ENCODE data around the gene TAF3.
"Not testable (repeated sequence)": the region's sequence is repeated elsewhere in the genome, so short reads cannot be mapped to it uniquely, and the experiment has no call there.

The TAF3 gene

GRCh38 chr10:7811743-7812142, 6.6 kb upstream of the TAF3 start:
- DNase-seq (ENCODE audit: low read depth in 2 of 2) = not testable (repeated sequence)

GRCh38 chr10:7813481-7813880, 4.8 kb upstream of the TAF3 start:
- DNase-seq (ENCODE audit: low read depth in 2 of 2) = no peak

GRCh38 chr10:7817576-7817975, 729 bp upstream of the TAF3 start:
- DNase-seq (ENCODE audit: low read depth in 2 of 2) = no peak

- no peak for DNase-seq (ENCODE audit: low read depth in 2 of 2)
Observed at GRCh38 chr10:7817984-7818294, 366 bp upstream of the TAF3 start.

DNA sequence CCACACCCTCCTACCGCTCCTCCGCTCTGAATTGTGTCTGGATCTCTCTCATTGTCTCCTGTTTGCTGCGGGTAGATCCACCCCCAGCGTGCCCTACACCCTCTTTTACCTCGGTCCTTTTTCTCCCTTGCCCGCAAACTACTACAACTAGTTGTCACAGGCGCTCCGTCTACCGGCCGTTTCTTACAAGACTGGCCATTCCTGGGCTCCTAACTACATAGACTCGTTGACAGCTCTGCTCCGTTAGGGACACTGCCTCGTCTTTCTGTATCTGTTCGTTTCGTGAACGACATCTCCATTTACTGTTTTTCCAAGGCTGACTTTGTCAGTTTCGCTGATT, 786 bp downstream of the TAF3 start:
- peak in 1 of 2 donors; percentile 14 for DNase-seq (ENCODE audit: low read depth in 2 of 2)

DNA sequence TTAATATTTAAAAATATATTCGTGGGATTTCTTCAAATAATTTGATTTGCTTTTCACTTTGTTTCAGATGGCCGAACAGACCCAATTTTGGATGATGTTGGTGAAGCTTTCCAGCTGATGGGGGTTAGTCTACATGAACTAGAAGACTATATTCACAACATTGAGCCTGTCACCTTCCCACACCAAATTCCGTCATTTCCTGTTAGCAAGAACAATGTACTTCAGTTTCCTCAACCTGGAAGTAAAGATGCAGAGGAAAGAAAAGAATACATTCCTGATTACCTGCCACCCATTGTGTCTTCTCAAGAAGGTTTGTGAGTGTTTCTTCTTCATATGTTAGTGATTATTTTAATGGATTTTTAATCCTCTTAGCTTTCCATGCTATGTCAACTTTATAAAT, 5.9 kb downstream of the TAF3 start:
- DNase-seq (ENCODE audit: low read depth in 2 of 2) = no peak

- no peak for DNase-seq (ENCODE audit: low read depth in 2 of 2)
Observed at GRCh38 chr10:7826971-7827370, 8.7 kb downstream of the TAF3 start.

GRCh38 chr10:7829289-7829834, 11.1 kb downstream of the TAF3 start:
- DNase-seq (ENCODE audit: low read depth in 2 of 2) = no peak

GRCh38 chr10:7832060-7832459, 13.8 kb downstream of the TAF3 start:
- DNase-seq (ENCODE audit: low read depth in 2 of 2) = no peak

- no peak for DNase-seq (ENCODE audit: low read depth in 2 of 2)
Observed at GRCh38 chr10:7833210-7833609, 14.9 kb downstream of the TAF3 start.

- no peak for DNase-seq (ENCODE audit: low read depth in 2 of 2)
Observed at GRCh38 chr10:7834262-7834661, 16.0 kb downstream of the TAF3 start.

DNA sequence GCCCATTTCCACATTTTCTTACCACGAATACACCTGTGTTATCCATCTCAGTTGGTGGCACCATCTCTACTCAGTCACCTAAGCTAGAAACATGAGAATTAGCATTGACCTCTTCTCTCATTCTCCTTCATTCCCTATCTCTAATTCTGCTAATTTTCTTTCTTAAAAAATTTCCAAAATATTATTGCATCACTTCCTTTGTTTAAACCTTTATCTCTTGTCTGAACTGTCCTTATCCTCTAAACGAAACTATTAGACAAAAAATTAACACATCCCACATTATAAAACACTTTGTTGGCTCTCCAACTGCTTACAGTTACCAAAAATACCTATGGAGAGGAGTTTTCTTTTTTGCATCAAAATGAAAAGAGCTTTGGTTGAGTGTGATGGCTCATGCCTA, 18.3 kb downstream of the TAF3 start:
- DNase-seq (ENCODE audit: low read depth in 2 of 2) = no peak

- DNase-seq (ENCODE audit: low read depth in 2 of 2) = no peak
Observed at GRCh38 chr10:7846591-7846990, 28.3 kb downstream of the TAF3 start.

DNA sequence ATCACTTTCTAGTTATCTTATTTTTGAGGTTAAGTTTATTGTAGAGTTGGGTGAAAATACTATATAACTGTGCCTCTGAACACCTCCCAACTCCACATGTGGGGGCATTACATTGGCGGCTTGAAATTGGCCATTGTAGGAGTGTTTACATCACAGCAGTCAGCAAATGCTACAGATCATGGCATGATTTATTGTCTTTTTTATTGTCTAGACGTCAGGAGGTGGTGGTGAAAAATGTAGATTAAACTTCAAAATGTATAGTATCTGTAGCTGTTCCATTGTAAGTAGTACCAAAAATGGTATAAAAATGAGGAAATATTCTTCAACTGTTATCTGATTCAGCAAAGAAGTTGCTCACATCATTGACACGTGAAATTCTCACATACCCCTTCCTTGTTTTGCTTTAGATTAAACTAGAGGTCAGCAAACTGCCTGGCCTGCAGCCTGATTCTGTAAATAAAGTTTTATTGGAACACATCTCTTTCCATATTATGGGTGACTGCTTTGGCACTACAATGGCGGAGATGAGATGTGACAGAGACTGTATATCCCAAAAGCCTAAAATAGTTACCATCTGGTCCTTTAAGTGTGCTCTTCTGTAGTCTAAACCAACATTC, 35.0 kb downstream of the TAF3 start:
- no peak for DNase-seq (ENCODE audit: low read depth in 2 of 2)

DNA sequence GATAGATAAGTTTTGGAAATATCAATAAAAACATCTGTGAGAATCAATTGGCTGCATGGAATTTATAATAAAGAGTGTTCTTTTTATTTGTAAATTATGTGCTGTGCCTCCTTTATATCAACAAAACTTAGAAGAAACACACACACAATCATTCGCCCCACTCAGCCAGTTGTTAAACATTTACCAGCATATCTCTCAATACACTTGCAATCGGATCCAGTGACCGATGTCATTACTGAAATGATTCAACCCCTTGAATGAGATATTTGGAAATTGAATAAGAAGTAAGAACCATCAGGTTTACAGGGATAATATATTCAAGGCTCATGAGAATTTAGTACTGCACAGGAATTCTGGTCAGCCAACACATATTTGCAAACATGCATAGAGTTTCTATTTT, 35.6 kb downstream of the TAF3 start:
- DNase-seq (ENCODE audit: low read depth in 2 of 2) = no peak

GRCh38 chr10:7855205-7855604, 36.9 kb downstream of the TAF3 start:
- no peak for DNase-seq (ENCODE audit: low read depth in 2 of 2)

DNA sequence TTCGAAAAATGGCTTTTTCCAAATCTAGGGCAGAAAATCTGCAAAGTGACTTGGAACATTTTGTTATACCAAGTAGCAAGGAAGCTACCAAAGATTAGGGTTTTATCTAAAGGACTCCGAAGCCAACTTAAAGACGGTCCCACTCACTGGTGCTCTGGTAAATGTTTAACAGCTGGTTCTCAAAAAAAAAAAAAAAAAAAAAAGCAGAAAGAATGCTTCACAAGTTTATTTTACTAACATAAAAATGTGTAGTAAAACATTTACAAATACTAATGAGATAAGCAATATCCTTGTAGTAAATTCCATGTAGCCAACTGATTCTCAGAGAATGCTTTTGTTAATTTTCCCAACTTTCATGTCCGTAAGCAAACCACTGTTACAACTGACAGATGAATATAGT, 38.4 kb downstream of the TAF3 start:
- DNase-seq (ENCODE audit: low read depth in 2 of 2) = no peak

DNA sequence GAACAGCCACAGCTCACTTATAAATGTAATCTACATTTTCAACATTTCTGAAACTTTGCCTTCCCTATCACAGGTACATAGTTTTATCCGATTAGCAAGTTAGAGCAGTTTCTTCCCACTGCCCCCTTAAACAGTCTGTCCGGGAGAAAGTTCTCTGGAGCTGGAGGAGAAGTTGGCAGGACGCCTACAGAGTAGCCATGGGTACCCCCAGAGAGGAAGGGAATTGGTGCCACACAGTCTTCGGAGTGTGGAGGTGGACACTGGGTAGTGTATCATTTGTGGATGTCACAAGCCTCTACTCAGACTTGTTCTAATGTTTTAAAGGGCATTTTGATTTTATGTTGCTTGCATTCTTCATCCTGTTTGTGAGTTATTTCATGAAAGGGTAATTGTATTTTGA, 39.0 kb downstream of the TAF3 start:
- no peak for DNase-seq (ENCODE audit: low read depth in 2 of 2)

DNA sequence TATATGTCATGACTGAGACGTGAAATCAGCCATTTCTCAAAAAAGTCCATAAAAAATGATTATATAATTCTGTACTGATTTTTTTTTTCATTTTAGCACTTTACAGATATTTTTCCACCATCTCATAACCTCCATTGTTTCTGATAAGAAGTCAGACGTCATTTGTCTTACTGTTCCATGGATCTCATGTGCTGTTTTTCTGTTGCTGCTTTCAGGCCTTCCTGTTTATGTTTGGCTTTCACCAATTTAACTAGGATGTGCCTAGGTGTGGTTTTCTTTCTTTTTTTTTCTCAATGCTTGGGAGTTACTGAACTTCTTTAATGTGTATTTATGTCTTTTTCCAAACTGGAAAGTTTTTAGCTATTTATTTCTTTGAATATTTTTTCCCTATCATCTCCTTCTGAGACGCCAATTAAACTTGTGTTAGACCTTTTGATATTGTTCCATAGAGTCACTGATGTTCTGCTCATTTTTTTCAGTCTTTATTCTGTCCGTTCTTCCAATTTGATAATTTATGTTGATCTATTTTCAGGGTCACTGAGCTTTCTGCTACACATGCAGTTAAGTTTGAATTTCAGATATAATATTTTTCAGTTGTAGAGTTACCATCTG, 43.3 kb downstream of the TAF3 start:
- no peak for DNase-seq (ENCODE audit: low read depth in 2 of 2)

DNA sequence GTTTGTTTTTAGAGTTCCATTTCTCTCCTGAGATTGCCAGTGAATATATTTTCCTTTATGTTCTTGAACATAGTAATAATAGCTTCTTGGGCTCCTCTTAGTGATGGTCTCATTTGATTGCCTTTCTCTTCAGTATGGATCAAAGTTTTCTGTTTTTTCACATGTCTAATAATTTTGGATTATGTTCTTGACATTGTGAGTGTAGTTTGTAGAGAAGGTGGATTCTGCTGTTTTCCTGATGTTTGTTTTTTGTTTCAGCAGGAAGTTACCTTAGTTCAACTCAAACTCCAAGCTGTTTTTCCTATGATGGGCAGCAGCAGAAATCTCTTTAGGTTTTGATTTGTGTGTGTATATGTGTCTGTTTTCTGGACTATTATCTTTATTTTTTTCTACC, 43.8 kb downstream of the TAF3 start:
- no peak for DNase-seq (ENCODE audit: low read depth in 2 of 2)

DNA sequence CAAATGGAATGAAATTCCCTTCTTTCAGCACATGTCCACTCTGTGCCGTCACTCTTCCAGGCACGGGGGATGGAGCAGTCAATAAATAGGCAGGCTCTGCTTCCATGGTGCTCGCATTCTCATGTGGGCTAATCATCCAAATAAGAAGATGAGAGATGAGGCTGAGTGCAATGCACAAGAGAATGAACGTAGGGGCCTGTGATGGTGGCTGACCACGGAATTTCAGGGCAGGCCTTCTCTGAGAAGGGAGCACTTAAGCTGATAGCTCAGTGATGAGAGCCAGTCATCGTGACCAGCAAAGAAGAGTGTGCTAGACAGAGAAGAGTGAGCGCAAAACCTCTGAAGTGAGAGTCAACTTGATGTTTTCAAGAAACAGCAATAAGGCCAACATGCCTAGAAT, 47.9 kb downstream of the TAF3 start:
- no peak for DNase-seq (ENCODE audit: low read depth in 2 of 2)

DNA sequence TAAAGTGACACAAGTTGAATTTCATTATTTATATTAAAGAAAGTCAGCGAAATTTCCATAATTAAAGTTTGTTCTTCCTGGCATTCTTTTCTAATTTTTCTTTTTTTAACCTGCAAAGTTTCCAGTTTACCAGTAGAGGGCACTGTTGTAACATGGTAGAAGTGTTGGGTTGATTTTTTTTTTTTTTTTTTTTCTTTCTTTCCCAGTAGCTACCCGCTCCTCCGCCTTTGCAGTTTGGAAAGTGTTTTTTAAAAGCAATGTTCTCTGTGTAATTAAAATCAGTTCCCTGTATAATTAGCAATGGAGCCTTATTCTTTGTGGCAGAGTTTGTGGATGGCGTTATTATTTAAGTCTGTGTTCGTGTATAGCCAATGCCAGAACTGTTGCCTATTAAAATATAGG, 53.7 kb downstream of the TAF3 start:
- no peak for DNase-seq (ENCODE audit: low read depth in 2 of 2)

DNA sequence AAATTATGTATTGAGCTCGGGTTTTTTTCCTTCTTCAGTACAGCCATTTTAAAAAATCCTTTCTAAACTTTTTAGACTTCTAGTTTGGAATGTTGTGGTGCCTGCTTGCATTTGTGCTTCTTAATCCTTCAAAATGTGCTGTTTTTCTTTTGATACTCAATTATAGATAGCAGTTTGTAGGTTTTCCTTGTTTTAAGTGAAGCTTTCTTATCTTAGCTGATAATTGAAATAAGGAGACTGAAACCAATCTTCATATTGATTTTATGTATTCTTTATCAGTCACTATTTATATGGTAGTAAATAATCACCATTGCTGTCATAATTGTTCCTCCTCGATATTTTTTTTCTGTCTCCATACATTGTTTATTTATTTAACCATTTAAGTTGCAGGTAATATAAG, 56.6 kb downstream of the TAF3 start:
- no peak for DNase-seq (ENCODE audit: low read depth in 2 of 2)

GRCh38 chr10:7876541-7877127, 58.3 kb downstream of the TAF3 start:
- no peak for DNase-seq (ENCODE audit: low read depth in 2 of 2)
